ENCODE data around the gene LAPTM4A.

The LAPTM4A gene

DNA sequence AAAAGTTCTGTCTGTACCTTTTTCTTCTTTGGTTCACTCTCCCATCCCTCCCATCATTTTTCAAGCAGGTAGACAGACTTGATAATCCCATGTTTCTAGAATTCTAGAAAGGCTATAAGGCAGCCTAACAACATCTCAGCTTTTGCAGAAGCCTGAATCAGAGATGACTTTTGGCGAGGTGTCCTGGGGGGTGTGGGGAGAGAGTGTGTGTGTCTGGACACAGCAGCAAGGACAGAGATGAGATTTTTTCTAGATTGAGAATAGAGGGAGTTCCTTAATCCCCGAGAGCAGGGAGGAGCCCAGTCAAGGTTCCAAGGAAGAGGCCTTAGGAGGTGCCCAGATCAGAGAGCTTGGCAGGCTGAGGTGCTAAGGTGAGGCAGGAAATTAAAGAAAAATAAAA lies 22.0 kb upstream of the LAPTM4A start:
- H3K4me3 ChIP-seq (replicated peaks; ENCODE audit: low read depth, low read length) = no peak overlapping the region
- TF ChIP-seq, protein P1, sequence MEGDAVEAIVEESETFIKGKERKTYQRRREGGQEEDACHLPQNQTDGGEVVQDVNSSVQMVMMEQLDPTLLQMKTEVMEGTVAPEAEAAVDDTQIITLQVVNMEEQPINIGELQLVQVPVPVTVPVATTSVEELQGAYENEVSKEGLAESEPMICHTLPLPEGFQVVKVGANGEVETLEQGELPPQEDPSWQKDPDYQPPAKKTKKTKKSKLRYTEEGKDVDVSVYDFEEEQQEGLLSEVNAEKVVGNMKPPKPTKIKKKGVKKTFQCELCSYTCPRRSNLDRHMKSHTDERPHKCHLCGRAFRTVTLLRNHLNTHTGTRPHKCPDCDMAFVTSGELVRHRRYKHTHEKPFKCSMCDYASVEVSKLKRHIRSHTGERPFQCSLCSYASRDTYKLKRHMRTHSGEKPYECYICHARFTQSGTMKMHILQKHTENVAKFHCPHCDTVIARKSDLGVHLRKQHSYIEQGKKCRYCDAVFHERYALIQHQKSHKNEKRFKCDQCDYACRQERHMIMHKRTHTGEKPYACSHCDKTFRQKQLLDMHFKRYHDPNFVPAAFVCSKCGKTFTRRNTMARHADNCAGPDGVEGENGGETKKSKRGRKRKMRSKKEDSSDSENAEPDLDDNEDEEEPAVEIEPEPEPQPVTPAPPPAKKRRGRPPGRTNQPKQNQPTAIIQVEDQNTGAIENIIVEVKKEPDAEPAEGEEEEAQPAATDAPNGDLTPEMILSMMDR (IDR thresholded peaks at IDR 0.05; ENCODE audit: low read length, missing control alignments) = no peak
- no peak for DNase-seq (ENCODE audit: low read depth)

DNA sequence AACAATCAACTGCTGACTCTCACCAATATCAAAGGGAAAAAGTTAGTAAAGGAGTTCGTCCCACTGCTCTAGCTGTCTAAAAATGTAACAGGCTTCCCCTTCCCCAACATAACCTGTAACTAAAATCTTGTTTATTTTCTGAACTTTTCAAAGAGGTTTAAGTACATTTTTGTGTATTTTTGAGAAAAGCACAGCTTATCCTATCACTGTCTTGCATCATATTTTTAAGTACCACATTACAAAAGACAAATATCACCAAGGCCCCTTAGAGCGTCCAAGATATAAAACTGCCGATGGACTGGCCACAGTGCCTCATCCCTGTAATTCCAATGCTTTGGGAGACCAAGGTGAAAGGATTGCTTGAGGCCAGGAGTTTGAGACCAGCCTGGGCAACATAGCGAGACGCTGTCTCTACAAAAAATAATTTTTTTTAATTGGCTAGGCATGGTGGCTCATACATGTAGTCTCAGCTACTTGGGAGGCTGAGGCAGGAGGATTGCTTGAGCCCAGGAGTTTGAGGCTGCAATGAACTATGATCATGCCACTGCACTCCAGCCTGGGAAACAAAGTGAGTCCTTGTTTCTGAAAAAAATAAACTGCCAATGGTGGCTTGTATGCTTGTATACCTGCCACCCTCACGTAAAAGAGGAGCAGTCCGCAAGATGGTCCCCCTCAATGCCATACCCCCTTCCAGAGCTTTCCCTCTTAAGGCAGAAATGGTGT lies 21.2 kb upstream of the LAPTM4A start:
- TF ChIP-seq, protein P1 (IDR thresholded peaks at IDR 0.05; ENCODE audit: low read length, missing control alignments) = no peak
- H3K4me3 ChIP-seq (replicated peaks; ENCODE audit: low read depth, low read length) = no peak overlapping the region
- peak; percentile 12 for DNase-seq (ENCODE audit: low read depth)

DNA sequence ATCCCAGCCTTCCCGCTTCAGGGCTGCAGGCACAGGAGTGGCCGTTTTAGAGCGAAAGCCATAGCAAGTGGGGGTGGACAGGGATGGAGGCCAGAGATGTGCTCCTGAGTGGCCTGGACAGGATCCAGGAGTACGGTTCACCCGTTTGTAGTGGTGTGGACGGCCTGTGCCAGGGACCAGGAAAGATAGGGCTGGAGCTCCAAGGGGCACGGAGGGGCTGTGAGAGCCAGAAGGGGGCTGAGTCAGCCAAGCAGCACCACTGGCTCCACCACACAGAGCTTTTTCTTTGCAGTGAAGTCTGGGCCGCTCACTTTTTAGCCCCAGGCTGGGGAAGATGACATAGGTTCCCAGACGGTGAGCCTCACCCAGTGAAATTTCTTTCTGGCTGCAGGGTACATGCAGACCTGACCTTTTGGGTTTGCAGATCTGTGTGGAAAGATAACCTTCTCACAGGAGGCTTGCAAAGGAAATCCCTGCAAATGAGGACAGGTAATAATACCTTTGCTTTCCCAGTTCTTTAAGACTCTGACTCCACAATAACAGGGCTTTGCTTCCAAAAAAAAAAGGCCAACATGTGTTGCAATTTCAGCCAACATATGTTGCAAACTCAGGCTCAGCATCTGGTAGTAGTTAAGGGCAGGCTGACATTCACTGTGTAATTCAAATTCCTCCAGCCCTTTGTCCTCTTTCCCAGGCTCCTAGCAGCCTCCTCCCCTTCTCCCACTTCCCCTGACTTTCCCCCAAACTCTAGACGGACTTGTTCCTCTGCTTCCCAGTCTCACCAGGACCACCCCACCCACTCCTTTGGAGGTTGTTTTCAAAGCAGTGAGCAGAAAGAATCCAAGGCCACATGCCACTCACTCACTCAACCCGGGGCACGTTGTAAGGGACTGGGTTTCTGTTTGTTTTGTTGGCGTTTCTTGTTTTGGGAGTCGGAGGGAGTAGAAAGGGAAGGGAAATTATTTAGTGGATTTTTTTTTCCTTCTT lies 20.3 kb upstream of the LAPTM4A start:
- peak; percentile 98 for DNase-seq (ENCODE audit: low read depth)
- peak overlapping the region; percentile 15 for H3K4me3 ChIP-seq (replicated peaks; ENCODE audit: low read depth, low read length)
- TF ChIP-seq, protein P1 (IDR thresholded peaks at IDR 0.05; ENCODE audit: low read length, missing control alignments) = no peak

DNA sequence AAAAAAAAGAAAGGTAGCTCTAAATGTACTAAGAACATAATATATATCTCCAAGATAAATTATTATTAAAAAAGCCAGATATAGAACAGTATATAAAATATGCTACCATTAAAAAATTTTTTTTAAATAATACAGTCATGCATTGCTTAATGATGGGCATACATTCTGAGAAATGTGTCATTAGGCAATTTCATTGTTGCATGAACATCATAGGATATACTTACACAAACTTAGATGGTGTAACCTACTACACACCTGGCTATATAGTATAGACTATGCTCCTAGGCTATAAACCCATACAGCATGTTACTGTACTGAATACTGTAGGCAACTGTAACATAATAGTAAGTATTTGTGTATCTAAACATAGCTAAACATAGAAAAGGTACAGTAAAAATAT lies 18.3 kb upstream of the LAPTM4A start:
- TF ChIP-seq, protein P1 (IDR thresholded peaks at IDR 0.05; ENCODE audit: low read length, missing control alignments) = no peak
- H3K4me3 ChIP-seq (replicated peaks; ENCODE audit: low read depth, low read length) = no peak overlapping the region
- DNase-seq (ENCODE audit: low read depth) = no peak

DNA sequence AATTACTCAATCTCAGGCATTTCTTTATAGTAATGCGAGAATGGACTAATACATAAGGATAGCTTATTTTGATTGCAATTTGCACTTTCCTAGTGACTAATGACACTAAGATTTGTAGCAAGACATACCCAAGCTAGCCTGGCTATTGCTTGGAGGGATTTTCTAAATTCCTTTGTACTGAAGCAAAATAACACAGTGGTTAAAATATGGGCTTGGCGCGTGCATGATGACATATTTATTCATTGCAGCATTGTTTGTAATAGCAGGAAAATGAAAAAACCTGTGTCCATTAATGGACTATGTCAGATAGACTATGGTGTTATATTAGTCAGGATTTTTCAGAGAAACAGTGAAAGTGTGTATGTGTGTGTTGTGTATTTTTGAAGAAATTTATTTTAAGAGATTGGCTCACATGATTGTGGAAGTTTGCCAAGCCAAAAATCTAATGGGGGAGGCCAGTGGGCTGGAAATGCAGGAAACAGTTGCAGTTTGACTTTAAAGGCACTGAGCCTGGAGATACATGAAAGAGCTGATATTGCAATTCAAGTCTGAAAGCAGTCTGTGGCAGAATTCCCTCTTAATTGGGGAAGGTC lies 16.7 kb upstream of the LAPTM4A start:
- TF ChIP-seq, protein P1 (IDR thresholded peaks at IDR 0.05; ENCODE audit: low read length, missing control alignments) = no peak
- peak; percentile 82 for DNase-seq (ENCODE audit: low read depth)
- no peak overlapping the region for H3K4me3 ChIP-seq (replicated peaks; ENCODE audit: low read depth, low read length)

DNA sequence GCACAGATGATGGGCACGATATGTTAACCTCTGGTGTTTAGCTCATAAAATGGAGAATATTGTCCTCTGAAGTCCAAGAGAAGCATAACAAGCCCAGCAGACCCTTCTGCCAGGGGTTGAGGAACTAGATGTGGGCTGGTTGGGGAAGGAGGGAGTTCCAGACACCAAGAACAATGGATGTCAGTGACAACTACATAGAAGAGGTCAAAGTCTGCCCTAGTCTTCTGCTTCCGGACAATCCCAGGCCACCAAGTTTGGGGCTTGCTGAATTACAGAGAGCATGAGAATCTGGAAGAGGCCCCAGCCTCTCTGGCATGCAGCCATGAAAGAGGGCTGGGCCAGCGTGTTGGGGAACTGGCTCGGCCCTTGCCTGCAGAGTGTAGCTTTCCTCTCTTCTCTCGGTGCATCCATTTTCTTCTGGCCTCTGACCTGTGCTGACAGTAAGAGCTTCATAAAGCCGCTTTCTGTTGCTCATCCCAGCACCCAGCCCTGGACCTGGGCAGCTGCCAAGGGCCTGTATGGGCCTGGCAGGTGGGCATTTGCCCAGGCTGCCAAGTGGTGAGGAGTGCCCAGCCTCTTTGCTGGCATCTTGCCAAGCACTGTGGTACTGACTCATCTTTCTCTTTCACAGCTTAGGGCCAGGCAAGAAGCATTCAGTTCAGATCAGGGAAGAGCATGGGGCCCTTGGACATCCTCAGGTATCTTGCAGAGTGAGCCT lies 14.6 kb upstream of the LAPTM4A start:
- DNase-seq (ENCODE audit: low read depth) = peak; percentile 74
- TF ChIP-seq, protein P1 (IDR thresholded peaks at IDR 0.05; ENCODE audit: low read length, missing control alignments) = no peak
- H3K4me3 ChIP-seq (replicated peaks; ENCODE audit: low read depth, low read length) = no peak overlapping the region
